Measurements from ENCODE around the gene RAD9A.

GRCh38 chr11:67395555-67396258, 3.9 kb downstream of the RAD9A start:
- TF ChIP-seq CTCF (IDR thresholded peaks at IDR 0.05) (no peak), EZH2 (IDR thresholded peaks at IDR 0.05) (no peak), EZH2phosphoT487 (IDR thresholded peaks at IDR 0.05) (no peak)
